Stimulated activated CD4-positive, alpha-beta T cell treated with anti-CD3 and anti-CD28 coated beads, Interleukin-15, amount 100 ng/mL, for 1 hour (primary cell): Measurements from ENCODE around the gene CASS4.
"Not testable (repeated sequence)": the region's sequence is repeated elsewhere in the genome, so short reads cannot be mapped to it uniquely, and the experiment has no call there.

Experiments
- DNase-seq, 2 donors: peaks; one replicate each; pipeline ENCODE4 v3.0.0-alpha.2; 2020; ENCODE audit warnings: low read depth in 1 of 2, low spot score in 1 of 2

CASS4 gene

GRCh38 chr20:56411759-56412472 is at the start of gene CASS4:
TSS of gene CASS4 (plus strand) at chr20:56412260. CDS start at chr20:56412459, 199 bp downstream.
- DNase-seq: no peak

DNA sequence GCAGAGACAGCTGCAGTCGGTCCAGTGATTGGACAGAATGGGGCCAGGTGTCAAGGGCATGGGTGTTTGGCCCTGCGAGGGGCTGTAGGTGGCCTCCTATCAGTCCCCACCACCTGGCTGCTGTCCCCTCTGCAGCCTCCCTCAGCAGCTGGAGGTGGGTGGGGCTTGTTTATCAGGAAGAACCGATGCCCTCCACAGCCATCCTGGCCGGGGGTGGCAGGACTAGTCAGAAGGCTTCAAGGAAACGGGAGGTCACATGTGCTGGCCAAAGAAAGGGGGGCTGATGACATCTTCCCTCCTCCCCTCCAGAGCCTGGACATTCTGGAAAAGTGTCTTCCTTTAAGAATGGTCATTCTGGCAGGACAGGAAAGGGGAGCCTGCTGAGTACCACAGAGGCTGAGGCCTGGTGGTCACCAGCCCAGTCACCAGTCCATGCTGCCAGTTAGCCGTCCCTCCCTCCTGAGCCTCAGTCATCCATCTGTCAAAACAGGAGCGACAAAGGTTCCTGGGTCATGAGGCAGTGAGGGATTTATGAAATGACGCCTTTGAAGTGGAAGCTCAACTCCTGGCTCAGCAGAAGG is 49.1 kb upstream of the CASS4 start:
- DNase-seq: no peak

DNA sequence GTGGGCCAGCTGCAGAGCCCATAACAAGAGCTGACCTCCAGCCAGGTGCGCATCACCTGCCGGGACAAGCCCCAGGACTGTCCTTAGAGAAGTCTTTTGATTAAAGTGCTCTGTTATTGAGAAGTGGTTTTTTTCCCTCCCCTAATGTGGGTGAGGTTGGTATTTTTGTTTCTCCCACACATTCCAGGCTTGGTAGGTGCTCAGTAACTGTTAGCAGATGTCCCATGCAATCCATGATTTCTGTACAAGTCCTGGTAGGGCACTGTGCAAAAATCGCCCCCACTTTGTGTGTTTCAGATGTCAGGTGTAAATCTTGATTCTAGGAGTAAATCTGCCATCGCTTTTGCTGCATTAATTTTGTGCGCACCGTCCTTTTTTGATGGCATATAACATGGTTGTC is 48.6 kb upstream of the CASS4 start:
- DNase-seq: no peak

DNA sequence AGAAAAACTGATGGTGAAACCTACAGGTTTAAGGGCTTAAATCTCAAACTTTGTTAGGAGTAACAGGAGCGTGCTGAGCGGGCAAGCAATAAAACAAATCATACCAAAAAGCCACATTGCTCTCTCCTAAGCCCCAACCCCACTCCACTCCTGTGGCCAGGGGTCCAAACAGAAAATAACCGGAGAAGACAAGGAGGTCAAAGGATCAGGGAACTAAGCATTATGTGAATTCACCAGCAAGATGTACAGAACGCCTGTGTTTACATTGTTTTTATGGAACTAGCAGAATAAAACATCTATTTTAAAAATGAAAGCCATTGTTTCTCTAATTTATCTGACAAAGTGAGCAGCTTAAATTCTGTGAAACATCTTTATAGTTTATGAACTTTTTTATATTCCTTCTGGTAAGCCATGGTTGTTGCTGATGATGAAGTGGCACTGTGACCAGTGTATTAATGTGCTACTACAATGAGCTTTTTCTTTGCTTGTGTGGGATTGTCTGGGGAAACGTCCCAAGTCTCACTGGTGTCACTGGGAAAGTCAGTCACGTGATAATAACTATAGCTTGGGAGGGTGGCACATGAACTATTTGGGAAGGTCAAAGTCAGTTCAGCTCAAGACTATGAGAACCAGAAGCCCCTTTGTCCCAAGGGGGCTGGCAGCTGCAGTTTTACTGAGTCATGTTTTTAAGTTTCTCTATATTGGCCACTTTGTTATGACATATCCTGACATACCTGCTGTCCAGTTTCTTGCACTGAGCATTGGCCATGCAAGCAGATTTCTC is 43.5 kb upstream of the CASS4 start:
- no peak for DNase-seq

- no peak for DNase-seq
Measured at GRCh38 chr20:56369179-56369578, 42.9 kb upstream of the CASS4 start.

DNA sequence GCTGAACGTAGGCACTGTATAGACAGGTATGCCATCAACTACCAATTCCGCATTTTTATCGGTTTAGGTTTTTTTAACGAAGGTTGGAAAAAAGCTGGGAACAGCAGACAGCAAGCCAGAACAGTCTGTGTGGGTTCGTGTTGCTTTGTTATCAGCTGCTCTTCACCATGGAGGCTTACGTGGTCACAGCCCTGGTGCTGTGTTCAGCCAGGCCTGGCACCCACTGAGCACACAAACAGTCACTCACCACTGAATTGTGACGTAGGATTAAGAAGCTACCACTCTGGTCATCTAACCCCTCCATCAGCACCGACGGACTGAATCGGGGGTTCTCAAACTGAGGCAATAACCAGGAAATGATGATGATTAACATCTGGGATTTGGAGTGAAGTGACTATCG is 40.1 kb upstream of the CASS4 start:
- no peak for DNase-seq

DNA sequence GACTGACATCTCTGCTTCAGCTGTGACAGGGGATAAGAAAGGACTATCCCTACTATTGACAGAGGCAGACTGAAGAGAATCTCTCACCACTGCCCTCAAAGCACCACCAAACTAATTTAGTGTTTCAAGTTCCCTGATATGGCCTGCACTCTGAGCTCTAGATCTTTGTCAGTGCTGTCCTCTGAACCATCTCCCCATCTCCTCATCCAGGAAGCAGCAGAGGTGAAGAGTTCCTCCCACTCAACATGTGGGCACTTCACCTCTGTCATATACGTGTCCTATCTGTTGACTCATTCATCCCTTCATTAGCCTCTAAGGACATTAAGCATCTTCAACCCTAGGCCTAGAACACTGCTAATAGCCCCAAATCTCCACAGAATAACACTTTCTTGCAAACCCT is 39.2 kb upstream of the CASS4 start:
- no peak for DNase-seq

DNA sequence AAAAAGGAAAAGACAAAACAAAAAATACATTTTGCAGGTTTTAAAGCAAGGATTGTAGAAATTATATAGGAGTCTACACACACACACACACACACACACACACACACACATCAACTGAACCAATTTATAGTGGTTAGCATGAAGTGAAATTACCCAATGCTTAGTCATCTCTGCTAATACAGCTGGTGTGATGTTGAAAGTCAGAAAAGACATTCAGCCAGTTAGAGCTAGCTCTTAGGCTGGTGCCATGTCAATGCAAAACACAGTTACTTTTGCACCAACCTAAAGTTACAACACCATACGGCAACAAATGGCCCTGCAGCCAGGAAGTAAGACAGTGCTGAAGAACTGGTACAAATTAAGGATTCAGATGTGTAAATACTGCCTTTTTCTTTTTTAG is 38.1 kb upstream of the CASS4 start:
- DNase-seq: no peak

- no peak for DNase-seq
Measured at GRCh38 chr20:56376331-56376730, 35.7 kb upstream of the CASS4 start.

DNA sequence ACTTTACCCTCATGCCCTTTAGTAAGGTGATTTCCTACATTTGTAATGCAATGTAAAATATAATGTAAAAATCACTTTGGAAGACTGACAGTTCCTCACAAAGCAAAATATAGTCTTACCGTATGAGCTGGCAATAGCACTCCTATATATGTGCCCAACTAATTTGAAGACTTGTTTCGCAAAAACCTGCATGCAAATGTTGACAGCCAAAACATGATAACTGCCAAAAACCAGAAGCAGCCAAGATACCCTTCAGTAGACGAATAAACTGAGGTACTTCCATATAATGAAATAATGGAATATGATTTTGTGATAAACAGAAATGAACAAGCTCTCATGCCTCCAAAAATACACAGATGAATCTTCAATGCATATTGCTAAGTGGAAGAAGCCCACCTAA is 33.7 kb upstream of the CASS4 start:
- no peak for DNase-seq

- DNase-seq: no peak
Measured at GRCh38 chr20:56380375-56380774, 31.7 kb upstream of the CASS4 start.

DNA sequence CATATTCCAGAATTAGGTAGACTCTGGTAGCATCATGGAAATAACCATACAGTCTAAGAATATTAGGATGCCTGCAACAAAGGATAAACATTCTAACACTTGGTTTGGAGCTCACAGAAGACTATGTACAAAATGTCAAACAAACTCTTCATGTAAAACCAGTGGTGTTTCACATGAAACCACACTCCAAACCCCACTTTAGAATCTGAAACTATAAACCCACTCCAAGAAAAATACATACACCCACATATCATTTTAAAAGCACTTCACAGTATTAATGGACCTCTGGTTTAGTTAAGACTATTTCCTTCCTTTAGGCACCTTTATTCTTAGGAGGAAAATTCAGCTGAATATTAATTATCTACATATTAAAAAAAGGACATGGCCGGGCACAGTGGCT is 30.6 kb upstream of the CASS4 start:
- no peak for DNase-seq

GRCh38 chr20:56382696-56383095 is 29.4 kb upstream of the CASS4 start:
- DNase-seq: no peak

GRCh38 chr20:56383334-56383733 is 28.7 kb upstream of the CASS4 start:
- no peak for DNase-seq

- no peak for DNase-seq
Measured at GRCh38 chr20:56385130-56385529, 26.9 kb upstream of the CASS4 start.

DNA sequence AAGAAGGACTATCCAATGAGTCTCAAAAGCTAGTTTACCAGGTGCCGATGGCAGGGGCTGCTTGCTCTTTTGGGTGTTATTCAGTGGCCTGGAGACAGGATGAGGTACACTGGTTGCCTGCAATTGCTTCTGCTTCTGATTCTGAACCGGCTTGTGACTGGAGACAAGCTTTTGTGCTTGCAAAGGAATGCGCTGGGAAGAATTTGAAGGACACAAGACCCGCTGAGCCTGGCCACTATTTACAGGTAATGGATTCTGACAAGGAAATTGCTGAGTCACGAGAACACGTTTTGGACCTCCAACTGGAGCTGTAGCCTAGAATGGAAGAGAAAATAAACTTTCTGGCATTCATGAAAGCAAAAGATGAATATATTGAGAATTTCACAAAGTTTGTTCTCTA is 25.8 kb upstream of the CASS4 start:
- no peak for DNase-seq

DNA sequence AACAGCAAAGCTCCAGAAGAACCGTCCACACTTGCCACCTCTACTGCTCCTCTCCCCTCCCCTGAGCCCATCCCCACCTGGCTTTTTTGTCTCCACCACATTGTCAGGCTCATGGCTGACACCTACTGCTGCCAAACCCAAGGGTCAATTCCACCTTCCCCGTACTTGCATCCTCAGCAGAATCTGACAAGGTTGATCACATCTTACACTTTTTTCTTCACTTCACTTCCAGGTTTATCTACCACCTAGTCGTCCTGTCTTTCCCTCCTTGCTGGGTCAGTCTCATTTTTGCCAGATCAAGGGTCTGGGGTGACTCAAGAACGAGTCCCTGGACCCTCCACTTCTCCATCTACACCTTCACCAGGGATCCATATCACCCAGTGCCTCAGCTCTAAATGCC is 23.2 kb upstream of the CASS4 start:
- DNase-seq: no peak

- DNase-seq: no peak
Measured at GRCh38 chr20:56389807-56390206, 22.3 kb upstream of the CASS4 start.

- DNase-seq: not testable (repeated sequence)
Measured at GRCh38 chr20:56390396-56390795, 21.7 kb upstream of the CASS4 start.

- no peak for DNase-seq
Measured at GRCh38 chr20:56391037-56391436, 21.0 kb upstream of the CASS4 start.

GRCh38 chr20:56391596-56392131 is 20.4 kb upstream of the CASS4 start:
- DNase-seq: no peak
